Eye (tissue), 1 donor: Measurements from ENCODE around the gene NFKBIL1.
"Not testable (repeated sequence)": the region's sequence is repeated elsewhere in the genome, so short reads cannot be mapped to it uniquely, and the experiment has no call there.

Experiments used
- DNase-seq: peaks from one replicate; pipeline ENCODE4 v3.0.0-alpha.2; 2015

The NFKBIL1 gene

GRCh38 chr6:31582230-31582643, 34.8 kb downstream of the NFKBIL1 start, which contains the start of gene LTB:
LTB (minus strand) TSS chr6:31582424; CDS start chr6:31582417, 7 bp downstream.
- no peak for DNase-seq

GRCh38 chr6:31585491-31585890, 38.1 kb downstream of the NFKBIL1 start:
- DNase-seq = no peak

- DNase-seq = no peak
These were observed 38.6 kb downstream of the NFKBIL1 start, which contains the start of gene LST1 for GRCh38 chr6:31586008-31586407. LST1 (plus strand) TSS chr6:31586277; CDS start chr6:31587300, 1,023 bp downstream.

GRCh38 chr6:31586599-31587281, 39.3 kb downstream of the NFKBIL1 start:
- no peak for DNase-seq

DNA sequence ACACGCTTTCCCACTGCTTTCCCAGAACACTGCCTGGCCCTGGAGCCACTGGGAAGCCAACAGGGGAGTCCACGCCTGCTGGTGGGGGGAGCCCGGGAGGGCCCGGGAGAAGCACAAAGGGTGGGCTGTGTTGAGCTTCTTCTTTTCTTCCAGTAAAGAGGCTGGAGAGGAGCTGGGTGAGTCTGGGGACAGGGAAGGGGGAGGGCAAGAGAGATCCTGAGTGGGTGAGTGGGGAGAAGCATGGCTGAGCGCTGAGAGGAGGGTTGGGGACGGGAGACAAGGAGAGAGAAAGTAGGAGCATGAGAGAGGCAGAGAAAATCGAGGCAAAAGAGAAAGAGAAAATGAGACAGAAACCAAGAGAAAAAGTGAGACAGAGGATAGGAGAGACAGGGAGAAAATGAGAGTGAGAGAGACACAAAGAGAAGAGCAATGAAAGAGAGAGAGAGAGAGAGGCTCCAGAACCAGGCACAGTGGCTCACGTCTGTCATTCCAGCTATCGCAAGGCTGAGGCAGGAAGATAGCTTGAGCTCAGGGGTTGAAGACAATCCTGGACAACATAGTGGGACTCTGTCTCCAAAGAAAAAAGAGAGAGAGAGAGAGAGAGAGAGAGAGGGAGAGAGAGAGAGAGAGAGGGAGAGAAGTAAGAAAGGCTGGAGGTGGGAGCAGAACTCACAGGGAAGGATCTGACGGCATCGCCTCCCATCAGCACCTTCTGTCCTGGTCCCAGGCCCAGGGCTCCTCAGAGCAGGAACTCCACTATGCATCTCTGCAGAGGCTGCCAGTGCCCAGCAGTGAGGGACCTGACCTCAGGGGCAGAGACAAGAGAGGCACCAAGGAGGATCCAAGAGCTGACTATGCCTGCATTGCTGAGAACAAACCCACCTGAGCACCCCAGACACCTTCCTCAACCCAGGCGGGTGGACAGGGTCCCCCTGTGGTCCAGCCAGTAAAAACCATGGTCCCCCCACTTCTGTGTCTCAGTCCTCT, 40.7 kb downstream of the NFKBIL1 start:
- DNase-seq = no peak

GRCh38 chr6:31588871-31589650, 41.7 kb downstream of the NFKBIL1 start:
- DNase-seq = peak; percentile 17

- DNase-seq = not testable (repeated sequence)
These were observed 43.3 kb downstream of the NFKBIL1 start for GRCh38 chr6:31590691-31591090.

DNA sequence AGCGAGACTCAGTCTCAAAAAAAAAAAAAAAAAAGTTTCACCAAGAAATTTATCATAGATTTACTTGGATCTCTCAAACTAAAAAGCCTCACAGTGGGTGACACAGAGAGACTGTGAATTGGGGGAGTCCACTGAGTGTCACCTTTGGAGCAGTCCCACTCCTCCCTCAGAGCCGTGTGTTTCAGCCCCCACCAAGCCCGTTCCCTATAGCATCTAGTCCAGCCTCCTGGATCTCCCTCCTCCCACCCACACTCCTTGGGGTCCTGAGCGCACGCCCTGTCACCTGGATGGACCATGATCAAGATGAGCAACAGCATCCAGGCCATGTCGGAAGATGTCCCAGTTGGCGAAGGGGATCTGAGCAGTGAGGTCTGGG, 45.0 kb downstream of the NFKBIL1 start:
- no peak for DNase-seq

DNA sequence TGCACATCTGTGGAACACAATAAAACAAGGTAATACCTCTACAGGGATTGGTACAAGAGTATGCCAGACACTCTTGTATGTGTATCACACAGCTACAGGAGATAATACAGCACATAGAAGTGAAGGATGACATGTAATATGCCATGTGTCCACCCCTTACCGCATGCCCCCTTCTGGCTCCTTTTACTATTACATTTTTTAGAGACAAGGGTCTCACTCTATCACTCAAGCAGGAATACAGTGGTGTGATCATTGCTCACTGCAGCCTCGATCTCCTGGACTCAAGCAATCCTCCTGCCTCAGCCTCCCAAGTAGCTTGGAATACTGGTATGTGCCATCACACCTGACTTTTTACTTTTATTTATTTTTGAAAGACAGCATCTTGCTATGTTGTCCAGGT, 49.6 kb downstream of the NFKBIL1 start:
- DNase-seq = peak; percentile 26

GRCh38 chr6:31607317-31607716, 59.9 kb downstream of the NFKBIL1 start:
- no peak for DNase-seq
